IPS-15b (cell line): ENCODE measurements around the gene CLMP.

ENCODE experiments used
- H3K27me3 ChIP-seq: one replicate; pipeline ENCODE4 v1.6.1; 2013; ENCODE audit warnings: low read length; ENCODE audit not compliant: control insufficient read depth, insufficient read depth
- H3K36me3 ChIP-seq: one replicate; pipeline ENCODE4 v1.6.1; 2013; ENCODE audit warnings: low read length; ENCODE audit not compliant: control insufficient read depth, insufficient read depth
- H3K4me1 ChIP-seq: one replicate; pipeline ENCODE4 v1.6.1; 2013; ENCODE audit warnings: mild to moderate bottlenecking, low read length; ENCODE audit not compliant: control insufficient read depth, insufficient read depth
- H3K4me3 ChIP-seq: one replicate; pipeline ENCODE4 v1.5.1; 2013; ENCODE audit warnings: low read depth, low read length
- H3K9ac ChIP-seq: one replicate; pipeline ENCODE4 v1.6.1; 2013; ENCODE audit warnings: low read depth, mild to moderate bottlenecking, low read length
- H3K9me3 ChIP-seq: one replicate; pipeline ENCODE4 v1.6.1; 2013; ENCODE audit warnings: mild to moderate bottlenecking, low read length; ENCODE audit not compliant: control insufficient read depth, insufficient read depth

The CLMP gene

DNA sequence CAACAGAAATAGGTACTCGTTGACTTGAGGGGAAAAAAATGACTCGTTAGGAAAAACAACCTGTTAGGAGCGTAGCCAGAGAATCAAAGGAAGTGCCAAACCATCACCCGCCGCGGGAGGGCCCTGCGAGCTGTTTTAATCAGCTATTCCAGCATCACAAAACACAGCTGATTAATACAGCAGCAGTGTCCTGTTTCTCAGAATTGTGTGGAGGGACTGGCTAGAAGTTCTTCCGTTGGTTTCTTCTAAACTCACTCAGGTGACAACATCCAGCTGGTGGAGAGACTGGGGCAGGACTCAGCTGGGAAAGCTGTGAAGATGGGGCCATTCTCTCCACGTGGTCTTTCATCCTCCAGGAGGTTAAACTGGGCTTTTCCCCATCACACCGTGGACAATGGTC, 161.2 kb downstream of the CLMP start:
- Histone ChIP-seq H3K9ac (no peak overlapping the region), H3K27me3 (no peaks in the 10 kb centered on the region), H3K36me3 (no peaks in the 10 kb centered on the region), H3K9me3 (no peaks in the 10 kb centered on the region), H3K4me1 (peaks cover 9% of the 10 kb centered on the region), H3K4me3 (no peak overlapping the region)

DNA sequence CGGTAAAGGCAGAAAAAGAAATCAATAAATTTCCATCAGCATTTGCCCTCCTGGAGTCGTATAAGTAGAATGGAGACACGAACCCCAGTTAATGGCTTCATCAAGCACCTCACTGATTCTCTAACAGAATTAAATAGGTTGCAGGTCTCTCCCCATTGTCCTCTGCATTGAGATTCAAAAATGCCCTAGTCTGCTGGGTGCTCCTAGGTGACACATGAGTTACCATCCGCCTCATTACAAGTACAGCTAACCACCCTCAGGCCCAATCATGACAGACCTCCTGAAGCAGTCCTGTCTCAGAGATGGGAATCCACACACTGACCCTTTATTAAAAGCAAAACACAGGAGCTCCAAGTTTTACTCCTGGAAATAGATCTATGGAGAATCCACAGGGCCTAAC, 164.5 kb downstream of the CLMP start:
- Histone ChIP-seq H3K36me3 (no peaks in the 10 kb centered on the region), H3K4me1 (peaks cover 9% of the 10 kb centered on the region), H3K4me3 (no peak overlapping the region), H3K27me3 (no peaks in the 10 kb centered on the region), H3K9me3 (no peaks in the 10 kb centered on the region), H3K9ac (no peak overlapping the region)

DNA sequence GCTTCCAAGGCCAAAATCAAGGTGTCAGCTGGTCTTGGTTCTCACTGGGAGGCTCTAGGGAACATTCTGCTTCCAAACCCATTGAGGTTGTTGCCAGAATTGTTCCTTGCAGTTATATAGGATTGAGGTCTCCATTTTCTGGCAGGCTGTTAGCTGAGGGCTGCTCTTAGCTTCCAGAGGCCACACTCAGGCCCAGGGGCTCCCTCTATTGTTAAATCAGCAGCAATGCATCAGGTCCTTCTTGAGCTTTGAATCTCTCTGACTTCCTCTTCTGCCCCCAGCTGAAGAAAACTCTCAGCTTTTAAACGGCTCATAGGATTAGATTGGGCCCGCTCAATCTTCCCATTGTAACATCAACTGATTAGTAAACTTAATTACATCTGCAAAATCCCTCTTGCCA, 174.1 kb downstream of the CLMP start:
- no peak overlapping the region for H3K4me3 ChIP-seq

More for the DNA sequence above, 174.1 kb downstream of the CLMP start:
- no peaks in the 10 kb centered on the region for H3K36me3 ChIP-seq
- H3K9me3 ChIP-seq, result no peaks in the 10 kb centered on the region
- no peaks in the 10 kb centered on the region for H3K27me3 ChIP-seq
- H3K9ac ChIP-seq, result no peak overlapping the region
- H3K4me1 ChIP-seq, result no peaks in the 10 kb centered on the region
